ENCODE data around the gene NAP1L4.
"Not testable (repeated sequence)": the region's sequence is repeated elsewhere in the genome, so short reads cannot be mapped to it uniquely, and the experiment has no call there.

NAP1L4 gene

GRCh38 chr11:2919837-2920236 lies 72.3 kb downstream of the NAP1L4 start:
- DNase-seq, result no peak
- in situ Hi-C loops (cut with HindIII; ENCODE audit: low pct_ligation_motif_present, low pct_unique_long_range_greater_than_20kb, low sequenced_read_pairs), result no loop called here

GRCh38 chr11:2919188-2919587 lies 72.9 kb downstream of the NAP1L4 start:
- DNase-seq, result no peak
- in situ Hi-C loops (cut with HindIII; ENCODE audit: low pct_ligation_motif_present, low pct_unique_long_range_greater_than_20kb, low sequenced_read_pairs), result no loop called here

- no peak for DNase-seq
- in situ Hi-C loops (cut with HindIII; ENCODE audit: low pct_ligation_motif_present, low pct_unique_long_range_greater_than_20kb, low sequenced_read_pairs), result no loop called here
Measured at GRCh38 chr11:2917842-2918490, 74.2 kb downstream of the NAP1L4 start.

- in situ Hi-C loops (cut with HindIII; ENCODE audit: low pct_ligation_motif_present, low pct_unique_long_range_greater_than_20kb, low sequenced_read_pairs), result no loop called here
- no peak for DNase-seq
Measured at GRCh38 chr11:2916892-2917645, 75.1 kb downstream of the NAP1L4 start.

- in situ Hi-C loops (cut with HindIII; ENCODE audit: low pct_ligation_motif_present, low pct_unique_long_range_greater_than_20kb, low sequenced_read_pairs), result no loop called here
- DNase-seq, result no peak
Measured at GRCh38 chr11:2916114-2916891, 75.8 kb downstream of the NAP1L4 start.

- in situ Hi-C loops (cut with HindIII; ENCODE audit: low pct_ligation_motif_present, low pct_unique_long_range_greater_than_20kb, low sequenced_read_pairs), result no loop called here
- no peak for DNase-seq
Measured at GRCh38 chr11:2915473-2915872, 76.7 kb downstream of the NAP1L4 start.

GRCh38 chr11:2914455-2915195 lies 77.5 kb downstream of the NAP1L4 start:
- in situ Hi-C loops (cut with HindIII; ENCODE audit: low pct_ligation_motif_present, low pct_unique_long_range_greater_than_20kb, low sequenced_read_pairs), result no loop called here
- no peak for DNase-seq

- DNase-seq, result no peak
- in situ Hi-C loops (cut with HindIII; ENCODE audit: low pct_ligation_motif_present, low pct_unique_long_range_greater_than_20kb, low sequenced_read_pairs), result no loop called here
Measured at GRCh38 chr11:2913776-2914175, 78.4 kb downstream of the NAP1L4 start.

- peak; percentile 51 for DNase-seq
Measured at GRCh38 chr11:2913019-2913431, 79.1 kb downstream of the NAP1L4 start.

GRCh38 chr11:2912498-2912897 lies 79.6 kb downstream of the NAP1L4 start:
- in situ Hi-C loops (cut with HindIII; ENCODE audit: low pct_ligation_motif_present, low pct_unique_long_range_greater_than_20kb, low sequenced_read_pairs), result no loop called here
- peak; percentile 87 for DNase-seq

More at GRCh38 chr11:2913019-2913431, 79.1 kb downstream of the NAP1L4 start:
- in situ Hi-C loops (cut with HindIII; ENCODE audit: low pct_ligation_motif_present, low pct_unique_long_range_greater_than_20kb, low sequenced_read_pairs), result no loop called here

GRCh38 chr11:2911785-2912391 lies 80.2 kb downstream of the NAP1L4 start:
- no peak for DNase-seq
- in situ Hi-C loops (cut with HindIII; ENCODE audit: low pct_ligation_motif_present, low pct_unique_long_range_greater_than_20kb, low sequenced_read_pairs), result no loop called here

- in situ Hi-C loops (cut with HindIII; ENCODE audit: low pct_ligation_motif_present, low pct_unique_long_range_greater_than_20kb, low sequenced_read_pairs), result no loop called here
- no peak for DNase-seq
Measured at GRCh38 chr11:2911088-2911784, 80.9 kb downstream of the NAP1L4 start.

- in situ Hi-C loops (cut with HindIII; ENCODE audit: low pct_ligation_motif_present, low pct_unique_long_range_greater_than_20kb, low sequenced_read_pairs), result no loop called here
- DNase-seq, result no peak
Measured at GRCh38 chr11:2910401-2910955, 81.7 kb downstream of the NAP1L4 start.

GRCh38 chr11:2909133-2909902 lies 82.8 kb downstream of the NAP1L4 start:
- no peak for DNase-seq
- in situ Hi-C loops (cut with HindIII; ENCODE audit: low pct_ligation_motif_present, low pct_unique_long_range_greater_than_20kb, low sequenced_read_pairs), result no loop called here

GRCh38 chr11:2908130-2908529 lies 84.0 kb downstream of the NAP1L4 start:
- in situ Hi-C loops (cut with HindIII; ENCODE audit: low pct_ligation_motif_present, low pct_unique_long_range_greater_than_20kb, low sequenced_read_pairs), result no loop called here
- DNase-seq, result no peak

- DNase-seq; in situ Hi-C loops (cut with HindIII; ENCODE audit: low pct_ligation_motif_present, low pct_unique_long_range_greater_than_20kb, low sequenced_read_pairs): not testable (repeated sequence)
Measured at GRCh38 chr11:2905299-2905698, 86.8 kb downstream of the NAP1L4 start.
